B cell (primary cell): ENCODE data around the gene IWS1. TPM values are rescaled to one million over a fixed set of nuclear protein-coding genes. Genes with fewer than 3 reads are reported as not detected.

ENCODE experiments used
- ATAC-seq: fragments of 200-7000 bp; cut with Tn5 transposase; one replicate; pipeline ENCODE4 v1.10.0; 2021; ENCODE audit warnings: low read depth, mild to moderate bottlenecking, moderate number of reproducible peaks, moderate library complexity
- CTCF ChIA-PET: fragments of 350-600 bp; sonication (Branson Sonifier 250); formaldehyde crosslinking; loops from one replicate; lab custom pipeline; 2021; ENCODE audit warnings: antibody characterized with exemption, inconsistent platforms; lab: Charles Lee
- POLR2A ChIA-PET: fragments of 350-600 bp; sonication (Branson Sonifier 250); formaldehyde crosslinking; loops from one replicate; lab custom pipeline; 2021; ENCODE audit warnings: antibody characterized with exemption; lab: Charles Lee
- DNase-seq: peaks from one replicate; pipeline ENCODE4 v3.0.0; 2013
- H2AFZ ChIP-seq: 2 replicates; pipeline ENCODE4 v1.6.1; 2012; ENCODE audit warnings: mild to moderate bottlenecking, low read depth, low read length; ENCODE audit not compliant: insufficient read depth, poor library complexity, severe bottlenecking
- H3K27ac ChIP-seq, 2 donors: 1 replicate in 1 of 2; 2 replicates in 1 of 2; pipeline ENCODE4 v1.5.1; 2012 to 2013; ENCODE audit warnings: low read length in 2 of 2, mild to moderate bottlenecking in 2 of 2, moderate library complexity in 1 of 2
- H3K27me3 ChIP-seq, 4 experiments: fragments of 200-600 bp in 1 of 4; sonication (generic) in 1 of 4; replicated peaks in 1 of 4; 1 replicate in 2 of 4; 2 replicates in 2 of 4; pipeline versions ENCODE4 v1.6.1 to v1.7.0; 2013 to 2016; ENCODE audit warnings: low read length in 3 of 4, mild to moderate bottlenecking in 2 of 4, mixed read lengths in 1 of 4, moderate library complexity in 1 of 4; ENCODE audit not compliant: insufficient read depth in 4 of 4, control insufficient read depth in 3 of 4; ENCODE audit errors: control extremely low read depth in 1 of 4
- H3K36me3 ChIP-seq, 2 experiments: replicated peaks in 1 of 2; 1 replicate in 1 of 2; 2 replicates in 1 of 2; pipeline versions ENCODE4 v1.6.1 to v1.7.1; 2013; ENCODE audit warnings: low read length in 1 of 2; ENCODE audit not compliant: insufficient read depth in 2 of 2, control insufficient read depth in 1 of 2; ENCODE audit errors: control extremely low read depth in 1 of 2, extremely low read depth in 1 of 2
- H3K4me1 ChIP-seq, 2 donors: fragments of 200-600 bp in 1 of 2; sonication (generic) in 1 of 2; 1 replicate in 1 of 2; 2 replicates in 1 of 2; pipeline versions ENCODE4 v1.5.1 to v1.6.1; 2013 to 2017; ENCODE audit warnings: low read length in 2 of 2; ENCODE audit not compliant: control insufficient read depth in 2 of 2, insufficient read depth in 2 of 2
- H3K4me2 ChIP-seq: replicated peaks from 2 replicates; pipeline ENCODE3; 2012; ENCODE audit warnings: mild to moderate bottlenecking, low read depth, low read length; ENCODE audit not compliant: poor library complexity, severe bottlenecking
- H3K4me3 ChIP-seq, 5 experiments: fragments of 200-600 bp in 1 of 5; sonication (generic) in 1 of 5; 1 replicate in 3 of 5; 2 replicates in 2 of 5; pipeline versions ENCODE4 v1.5.1 to v1.7.0; 2011 to 2016; ENCODE audit warnings: low read length in 4 of 5, mild to moderate bottlenecking in 4 of 5, low read depth in 2 of 5, control low read depth in 1 of 5, moderate library complexity in 1 of 5; ENCODE audit not compliant: insufficient read depth in 1 of 5; ENCODE audit errors: control extremely low read depth in 1 of 5, extremely low read depth in 1 of 5
- H3K79me2 ChIP-seq: fragments of 200-600 bp; sonication (generic); one replicate; pipeline ENCODE4 v1.6.0; 2016; ENCODE audit warnings: low read length; ENCODE audit not compliant: control insufficient read depth, insufficient read depth
- H3K9ac ChIP-seq: fragments of 200-600 bp; sonication (generic); 2 replicates; pipeline ENCODE4 v1.6.1; 2017; ENCODE audit warnings: mild to moderate bottlenecking, low read length, moderate library complexity
- H3K9me3 ChIP-seq, 3 donors: one replicate each; pipeline versions ENCODE4 v1.6.1 to v1.7.1; 2013; ENCODE audit warnings: low read length in 2 of 3; ENCODE audit not compliant: control insufficient read depth in 2 of 3, insufficient read depth in 1 of 3; ENCODE audit errors: control extremely low read depth in 1 of 3
- H4K20me1 ChIP-seq: 2 replicates; pipeline ENCODE4 v1.6.0; 2012; ENCODE audit warnings: mild to moderate bottlenecking, low read length; ENCODE audit not compliant: insufficient read depth, control insufficient read depth, poor library complexity, severe bottlenecking
- H3K27ac Mint-ChIP-seq: one replicate; pipeline ENCODE4 v1.8.0; 2021; ENCODE audit warnings: mixed read lengths
- H3K27me3 Mint-ChIP-seq: one replicate; pipeline ENCODE4 v1.8.0; 2021; ENCODE audit warnings: mixed read lengths
- H3K4me1 Mint-ChIP-seq: one replicate; pipeline ENCODE4 v1.8.0; 2021; ENCODE audit warnings: mixed read lengths
- H3K4me3 Mint-ChIP-seq: one replicate; pipeline ENCODE4 v1.8.0; 2021; ENCODE audit warnings: mixed read lengths
- H3K9me3 Mint-ChIP-seq: one replicate; pipeline ENCODE4 v1.8.0; 2022; ENCODE audit warnings: mixed read lengths; ENCODE audit not compliant: insufficient read depth
- CTCF ChIP-seq: fragments of 200-600 bp; IDR thresholded peaks from one replicate; pipeline ENCODE4 v1.8.0; 2022; ENCODE audit warnings: antibody characterized with exemption, mild to moderate bottlenecking
- EZH2 ChIP-seq: IDR thresholded peaks from 2 replicates; pipeline ENCODE4 v1.6.1; 2012; ENCODE audit warnings: borderline replicate concordance, low read depth, mild to moderate bottlenecking, moderate library complexity, low read length; ENCODE audit not compliant: insufficient read depth, poor library complexity, severe bottlenecking
- WGBS: methylation state at CpG from one replicate; pipeline ENCODE4 v1.1.5; 2013; ENCODE audit warnings: missing lambda C conversion rate; ENCODE audit not compliant: insufficient coverage; 5-methylcytosine and 5-hydroxymethylcytosine counted together
- intact Hi-C: fragments of 100-400 bp; cut with micrococcal nuclease; formaldehyde crosslinking; loops from one replicate; pipeline ENCODE4 v1.10.0; 2022
- polyA plus RNA-seq: library from polyadenylated mRNA; depleted of rRNA; stranded (reverse); fragments of >200 nt; gene quantifications from 2 replicates; pipeline ENCODE4 v1.2.3, GENCODE V29; 2012
- total RNA-seq, 2 donors: library from RNA; stranded (reverse); fragments of 120-200 nt in 1 of 2; gene quantifications; 1 replicate in 1 of 2; 2 replicates in 1 of 2; pipeline versions ENCODE4 v1.2.3 to v1.2.4, GENCODE V29; 2013 to 2022

Gene IWS1
- total and polyA plus RNA-seq, 2 donors (not counting 1 experiment from before 2014, with no cell fraction given), result 22.5 to 45.9 TPM

DNA sequence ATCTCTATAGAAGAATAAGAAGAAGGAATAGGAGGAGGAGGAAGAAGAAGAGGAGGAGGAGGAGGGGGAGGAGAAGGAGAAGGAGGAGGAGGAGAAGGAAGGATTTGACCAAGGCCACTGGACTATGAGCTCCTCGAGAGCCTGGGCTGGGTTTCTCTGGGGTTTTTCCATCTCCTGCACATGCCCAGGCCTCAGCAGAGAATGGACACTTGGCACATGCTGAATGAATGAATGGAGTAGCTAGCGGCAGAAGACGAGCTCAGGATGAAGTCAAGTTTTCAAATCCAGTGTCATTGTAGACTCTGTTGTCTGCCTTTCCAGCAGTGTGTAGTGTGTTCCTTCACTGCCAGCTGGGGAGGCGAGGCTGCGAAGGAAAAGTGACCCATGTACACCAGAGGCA is 11.4 kb upstream of the IWS1 start:
- TF ChIP-seq EZH2 (no peak), CTCF (no peak)
- no peak overlapping the region for H3K27ac Mint-ChIP-seq
- Histone ChIP-seq H3K79me2 (no peaks in the 10 kb centered on the region), H3K4me3 (no peak overlapping the region), H3K27ac (no peak overlapping the region), H2AFZ (no peak overlapping the region), H3K4me2 (no peak overlapping the region), H3K4me1 (no peaks in the 10 kb centered on the region), H3K9me3 (no peaks in the 10 kb centered on the region), H3K9ac (no peak overlapping the region), H3K36me3 (no peaks in the 10 kb centered on the region), H4K20me1 (no peaks in the 10 kb centered on the region), H3K27me3 (peaks cover 0 to 6% (median 0%) of the 10 kb centered on the region in 4 experiments)
- ATAC-seq (no peak), DNase-seq (no peak)
- H3K4me3 Mint-ChIP-seq, result no peak overlapping the region
- intact Hi-C loops, result no loop called here
- WGBS, result 90% methylated on average over 5 of the region's 5 CpGs
- H3K4me1 Mint-ChIP-seq, result no peaks in the 10 kb centered on the region
- POLR2A ChIA-PET, result no interaction called here
- H3K27me3 Mint-ChIP-seq, result peaks cover 23% of the 10 kb centered on the region
- no peaks in the 10 kb centered on the region for H3K9me3 Mint-ChIP-seq
- CTCF ChIA-PET, result no interaction called here

GRCh38 chr2:127536707-127537541 is 10.6 kb upstream of the IWS1 start:
- Histone ChIP-seq H3K4me2 (no peak overlapping the region), H3K4me3 (no peak overlapping the region), H3K4me1 (no peaks in the 10 kb centered on the region), H3K27ac (no peak overlapping the region), H3K9ac (no peak overlapping the region), H3K9me3 (no peaks in the 10 kb centered on the region), H3K79me2 (no peaks in the 10 kb centered on the region), H3K36me3 (no peaks in the 10 kb centered on the region), H2AFZ (no peak overlapping the region), H3K27me3 (peaks cover 0 to 6% (median 0%) of the 10 kb centered on the region in 4 experiments), H4K20me1 (no peaks in the 10 kb centered on the region)
- Mint-ChIP-seq H3K4me1 (no peaks in the 10 kb centered on the region), H3K27me3 (peaks cover 23% of the 10 kb centered on the region), H3K9me3 (no peaks in the 10 kb centered on the region), H3K4me3 (no peak overlapping the region), H3K27ac (no peak overlapping the region)
- DNase-seq (no peak), ATAC-seq (no peak)
- CTCF ChIA-PET, result no interaction called here
- intact Hi-C loops, result no loop called here
- 83% methylated on average over 1 of the region's 7 CpGs for WGBS
- no peak for TF ChIP-seq EZH2
- TF ChIP-seq CTCF, result no peak
- POLR2A ChIA-PET, result no interaction called here
